GM12801 (cell line): ENCODE measurements around the gene CACNA1C.

Experiments
- TF ChIP-seq, protein P1 (sequence below): IDR thresholded peaks from one replicate; pipeline ENCODE4 v1.5.1; 2011; ENCODE audit warnings: control low read depth; ENCODE audit not compliant: insufficient read length; ENCODE audit errors: extremely low read depth

The CACNA1C gene

DNA sequence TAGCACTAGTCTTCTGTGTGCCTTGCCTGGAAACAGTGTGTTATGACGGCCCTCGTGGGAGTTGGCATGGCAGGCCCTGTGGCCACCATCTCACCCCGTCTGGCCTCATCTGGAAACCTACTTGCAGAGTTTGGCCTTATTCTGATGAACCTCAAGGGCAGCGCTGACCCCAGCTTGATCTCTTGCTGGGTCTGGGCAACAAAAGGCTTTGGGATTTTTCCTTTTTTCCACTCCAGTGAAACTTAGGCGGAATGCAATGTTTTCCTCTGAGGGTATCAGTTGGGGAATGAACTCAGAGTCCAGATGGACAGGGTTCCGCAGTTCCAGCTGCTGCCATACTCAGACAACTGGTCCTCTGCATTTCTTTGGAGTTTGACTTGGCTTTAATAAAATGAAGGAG, 15.9 kb downstream of the CACNA1C start:
- TF ChIP-seq, protein P1, sequence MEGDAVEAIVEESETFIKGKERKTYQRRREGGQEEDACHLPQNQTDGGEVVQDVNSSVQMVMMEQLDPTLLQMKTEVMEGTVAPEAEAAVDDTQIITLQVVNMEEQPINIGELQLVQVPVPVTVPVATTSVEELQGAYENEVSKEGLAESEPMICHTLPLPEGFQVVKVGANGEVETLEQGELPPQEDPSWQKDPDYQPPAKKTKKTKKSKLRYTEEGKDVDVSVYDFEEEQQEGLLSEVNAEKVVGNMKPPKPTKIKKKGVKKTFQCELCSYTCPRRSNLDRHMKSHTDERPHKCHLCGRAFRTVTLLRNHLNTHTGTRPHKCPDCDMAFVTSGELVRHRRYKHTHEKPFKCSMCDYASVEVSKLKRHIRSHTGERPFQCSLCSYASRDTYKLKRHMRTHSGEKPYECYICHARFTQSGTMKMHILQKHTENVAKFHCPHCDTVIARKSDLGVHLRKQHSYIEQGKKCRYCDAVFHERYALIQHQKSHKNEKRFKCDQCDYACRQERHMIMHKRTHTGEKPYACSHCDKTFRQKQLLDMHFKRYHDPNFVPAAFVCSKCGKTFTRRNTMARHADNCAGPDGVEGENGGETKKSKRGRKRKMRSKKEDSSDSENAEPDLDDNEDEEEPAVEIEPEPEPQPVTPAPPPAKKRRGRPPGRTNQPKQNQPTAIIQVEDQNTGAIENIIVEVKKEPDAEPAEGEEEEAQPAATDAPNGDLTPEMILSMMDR = no peak

DNA sequence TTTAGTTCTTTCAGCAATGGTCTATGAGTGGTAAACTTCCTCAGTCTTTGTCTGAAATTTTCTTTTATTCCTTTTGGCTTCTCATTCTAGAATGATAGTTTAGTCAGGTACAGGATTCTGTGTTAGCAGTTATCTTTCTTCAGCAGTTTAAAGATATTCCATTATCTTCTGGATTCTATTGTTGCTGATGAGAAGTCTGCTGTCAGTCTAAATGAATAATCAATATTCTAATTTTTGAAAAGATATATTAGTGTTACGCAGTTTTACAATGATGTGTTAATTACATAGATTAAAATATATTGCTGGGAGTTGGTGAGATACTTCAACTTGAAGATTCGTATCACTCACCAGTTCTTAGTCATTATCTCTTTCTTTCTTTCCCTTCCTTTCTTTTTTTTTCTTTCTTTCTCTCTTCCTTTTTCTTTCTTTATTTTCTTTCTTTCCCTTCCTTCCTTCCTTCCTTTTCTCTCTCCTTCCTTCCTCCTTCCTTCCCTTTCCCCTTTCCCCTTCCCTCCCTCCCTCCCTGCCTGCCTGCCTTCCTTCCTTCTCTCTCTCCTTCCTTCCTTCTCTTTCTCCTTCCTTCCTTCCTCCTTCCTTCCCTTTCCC, 17.8 kb downstream of the CACNA1C start:
- TF ChIP-seq, protein P1 = no peak

DNA sequence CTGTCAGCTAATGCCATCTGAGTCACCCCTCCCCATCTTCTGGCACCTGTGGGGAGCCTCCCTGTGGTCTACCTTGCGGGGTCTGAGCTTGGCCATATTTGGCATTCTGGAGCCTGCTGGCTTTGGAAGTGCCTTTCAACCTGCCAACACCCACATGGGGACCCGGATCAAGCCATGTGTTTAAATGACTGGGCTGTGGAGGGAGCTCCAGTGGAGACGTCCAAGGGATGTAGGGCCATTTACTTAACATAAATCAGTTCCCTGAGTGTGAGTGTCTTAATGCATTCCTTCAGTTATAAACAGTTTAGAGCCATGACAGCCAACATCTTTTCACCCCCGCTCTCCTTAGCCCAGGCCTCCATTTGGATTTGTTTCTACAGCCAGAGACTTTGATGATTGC, 22.0 kb downstream of the CACNA1C start:
- TF ChIP-seq, protein P1 = no peak

DNA sequence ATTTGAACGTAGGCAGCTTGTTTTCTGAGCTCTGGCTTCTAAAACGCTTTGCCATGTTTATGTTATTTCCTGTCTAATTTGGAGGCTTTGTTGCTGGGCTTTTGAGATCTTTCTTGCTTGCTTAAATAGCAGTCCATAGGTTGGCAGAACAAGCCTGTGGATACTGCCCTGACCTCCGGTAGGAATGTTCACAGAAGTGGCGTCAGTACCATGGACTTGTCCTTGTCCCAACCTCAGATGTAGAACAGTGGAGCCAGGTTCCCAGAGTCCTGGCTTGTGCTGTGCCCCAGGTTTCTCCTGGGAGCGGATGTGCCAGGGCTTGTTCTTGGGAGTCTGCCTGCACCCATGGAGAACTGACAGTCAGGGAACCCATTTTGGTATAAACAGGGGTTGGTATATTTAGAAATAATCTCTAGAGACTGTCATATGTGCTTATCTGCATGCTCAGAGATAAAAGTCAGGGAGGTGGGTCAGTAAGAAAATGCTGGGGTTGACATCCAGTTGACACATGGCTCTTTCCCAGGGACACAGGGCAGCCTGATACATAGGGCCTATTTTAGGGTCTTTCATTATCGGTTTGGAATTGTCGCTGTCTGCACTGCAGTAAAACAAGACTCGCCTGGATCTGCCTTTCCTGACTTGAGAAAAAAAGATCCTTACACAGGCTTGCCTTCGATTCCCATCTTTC, 22.9 kb downstream of the CACNA1C start:
- TF ChIP-seq, protein P1 = no peak

DNA sequence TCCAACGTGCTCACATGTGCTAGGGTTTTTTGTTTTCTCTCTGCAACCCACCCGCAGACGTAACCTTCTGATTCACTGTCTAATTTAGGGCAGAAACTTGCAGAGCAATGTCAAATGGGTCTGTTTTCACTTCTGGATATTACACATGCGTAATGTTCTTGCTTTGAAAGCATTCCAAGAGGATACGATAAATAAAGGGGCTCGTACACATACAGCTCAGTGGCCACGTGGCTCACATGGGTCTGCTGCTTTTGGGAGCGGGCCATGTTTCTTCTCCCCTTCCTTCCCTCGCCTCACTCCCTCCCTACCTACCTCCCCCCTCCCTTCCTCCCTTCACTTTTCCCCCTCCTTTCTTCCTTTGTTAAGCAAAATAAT, 23.4 kb downstream of the CACNA1C start:
- TF ChIP-seq, protein P1 = no peak

DNA sequence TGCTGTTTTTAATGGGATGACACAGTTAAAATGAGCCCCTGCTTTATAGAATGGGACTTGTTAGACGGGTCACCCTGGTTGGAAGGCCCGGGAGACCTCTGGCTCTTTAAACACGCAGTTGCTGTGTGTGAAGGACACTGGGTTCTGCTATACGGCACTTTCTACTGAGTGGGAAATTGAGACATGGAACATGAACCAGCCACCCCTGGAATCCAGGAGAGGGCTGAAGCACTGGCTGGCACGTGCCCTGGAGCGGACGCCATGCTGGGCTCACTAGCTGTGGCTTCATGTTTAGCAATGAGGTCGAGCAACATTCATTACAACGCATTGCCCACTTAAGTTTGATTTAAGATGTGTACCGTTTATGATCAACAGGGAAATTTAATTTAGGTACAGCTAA, 23.9 kb downstream of the CACNA1C start:
- TF ChIP-seq, protein P1 = no peak

DNA sequence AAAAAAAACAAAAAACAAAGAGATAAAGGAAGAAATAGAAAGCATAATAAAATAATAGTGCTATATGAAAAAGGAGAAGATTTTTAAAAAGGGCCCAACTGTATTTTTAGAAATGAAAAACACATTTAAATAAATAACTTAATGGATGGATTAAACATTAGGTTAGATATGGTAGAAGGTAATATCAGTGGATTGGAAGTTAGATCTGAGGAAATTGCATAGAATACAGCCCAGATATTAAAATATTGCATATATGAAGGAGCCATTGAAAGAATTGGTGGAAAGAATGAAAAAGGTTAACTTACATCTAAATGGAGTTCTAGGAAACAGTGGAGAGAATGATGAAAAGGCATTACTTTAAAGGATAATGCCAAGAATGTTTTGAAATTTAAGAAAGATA, 27.8 kb downstream of the CACNA1C start:
- TF ChIP-seq, protein P1 = no peak
